Smooth muscle cell (in vitro differentiated cells): ENCODE measurements around the gene IAH1. TPM values are rescaled to one million over a fixed set of nuclear protein-coding genes. Genes with fewer than 3 reads are reported as not detected.

Experiments used
- DNase-seq: peaks from one replicate; lab custom pipeline; 2025; ENCODE audit not compliant: unreplicated experiment; lab: John Stamatoyannopoulos, UW
- H2AFZ ChIP-seq: fragments of 200-600 bp; sonication (generic); 2 replicates; pipeline ENCODE4 v1.6.0; 2016; ENCODE audit warnings: antibody characterized with exemption, low read depth, mild to moderate bottlenecking
- H3F3A ChIP-seq: fragments of 200-600 bp; sonication (generic); 2 replicates; pipeline ENCODE4 v1.6.0; 2017; ENCODE audit warnings: antibody characterized with exemption, low read depth
- H3K27ac ChIP-seq: fragments of 200-600 bp; sonication (generic); 2 replicates; pipeline ENCODE4 v1.5.1; 2016; ENCODE audit warnings: low read depth, mild to moderate bottlenecking
- H3K27me3 ChIP-seq: fragments of 200-600 bp; sonication (generic); 2 replicates; pipeline ENCODE4 v1.6.1; 2016; ENCODE audit warnings: low read depth, mild to moderate bottlenecking
- H3K36me3 ChIP-seq: fragments of 200-600 bp; sonication (generic); 2 replicates; pipeline ENCODE4 v1.5.1; 2016; ENCODE audit warnings: low read depth
- H3K4me1 ChIP-seq: fragments of 200-600 bp; sonication (generic); 2 replicates; pipeline ENCODE4 v1.5.1; 2016; ENCODE audit warnings: low read depth
- H3K4me2 ChIP-seq: fragments of 200-600 bp; sonication (generic); 2 replicates; pipeline ENCODE4 v1.6.0; 2016; ENCODE audit warnings: mild to moderate bottlenecking
- H3K4me3 ChIP-seq: fragments of 200-600 bp; sonication (generic); 2 replicates; pipeline ENCODE4 v1.5.1; 2016; ENCODE audit warnings: mild to moderate bottlenecking
- H3K79me2 ChIP-seq: fragments of 200-600 bp; sonication (generic); 2 replicates; pipeline ENCODE4 v1.6.0; 2016; ENCODE audit warnings: low read depth, mild to moderate bottlenecking
- H3K9ac ChIP-seq: fragments of 200-600 bp; sonication (generic); 2 replicates; pipeline ENCODE4 v1.6.0; 2016; ENCODE audit warnings: low read depth
- H3K9me3 ChIP-seq: fragments of 200-600 bp; sonication (generic); replicated peaks from 2 replicates; pipeline ENCODE4 v1.5.1; 2016; ENCODE audit warnings: low read depth
- H4K20me1 ChIP-seq: fragments of 200-600 bp; sonication (generic); 2 replicates; pipeline ENCODE4 v1.6.0; 2016; ENCODE audit warnings: low read depth
- CTCF ChIP-seq: fragments of 200-600 bp; sonication (generic); IDR thresholded peaks from 2 replicates; pipeline ENCODE4 v1.5.1; 2017; ENCODE audit warnings: borderline replicate concordance, mild to moderate bottlenecking, antibody characterized with exemption; ENCODE audit not compliant: insufficient read depth, poor library complexity, severe bottlenecking
- WGBS: methylation state at CpG from one replicate; pipeline ENCODE4 v1.1.7; 2016; ENCODE audit warnings: low lambda C conversion rate; 5-methylcytosine and 5-hydroxymethylcytosine counted together
- polyA plus RNA-seq: library from polyadenylated mRNA; unstranded; fragments of >200 nt; fragmentation: Nextera tagmentation; extraction: Ambion mirVana; gene quantifications from 2 replicates; pipeline ENCODE4 v1.2.1, GENCODE V29; 2016
- total RNA-seq: library from RNA; depleted of rRNA; stranded (reverse); fragments of >200 nt; gene quantifications from 2 replicates; pipeline ENCODE4 v1.2.3, GENCODE V29; 2014

IAH1 gene
- total and polyA plus RNA-seq, 2 experiments from 2014 or later, result 40.8 to 73.7 TPM

GRCh38 chr2:9465170-9465569, 9.2 kb upstream of the IAH1 start:
- H3K9ac ChIP-seq, result no peak overlapping the region
- H3K4me3 ChIP-seq, result no peak overlapping the region
- no peaks in the 10 kb centered on the region for H3K4me1 ChIP-seq
- TF ChIP-seq CTCF, result no peak
- no peaks in the 10 kb centered on the region for H3K9me3 ChIP-seq
- no peak overlapping the region for H2AFZ ChIP-seq
- no peaks in the 10 kb centered on the region for H3K79me2 ChIP-seq
- no peak overlapping the region for H3K4me2 ChIP-seq
- 81% methylated on average over 7 of the region's 7 CpGs for WGBS
- no peak overlapping the region for H3K27ac ChIP-seq
- no peaks in the 10 kb centered on the region for H4K20me1 ChIP-seq
- H3K36me3 ChIP-seq, result no peaks in the 10 kb centered on the region
- no peaks in the 10 kb centered on the region for H3F3A ChIP-seq
- DNase-seq, result no peak
- H3K27me3 ChIP-seq, result no peaks in the 10 kb centered on the region

GRCh38 chr2:9466147-9466683, 8.1 kb upstream of the IAH1 start:
- no peaks in the 10 kb centered on the region for H4K20me1 ChIP-seq
- no peaks in the 10 kb centered on the region for H3K36me3 ChIP-seq
- 87% methylated on average over 21 of the region's 46 CpGs for WGBS
- no peak overlapping the region for H3K9ac ChIP-seq
- no peak overlapping the region for H3K4me2 ChIP-seq
- H3F3A ChIP-seq, result no peaks in the 10 kb centered on the region
- no peaks in the 10 kb centered on the region for H3K27me3 ChIP-seq
- no peak for DNase-seq
- no peaks in the 10 kb centered on the region for H3K4me1 ChIP-seq
- no peak overlapping the region for H3K27ac ChIP-seq
- no peak overlapping the region for H3K4me3 ChIP-seq
- no peaks in the 10 kb centered on the region for H3K9me3 ChIP-seq
- no peak for TF ChIP-seq CTCF
- H2AFZ ChIP-seq, result no peak overlapping the region
- H3K79me2 ChIP-seq, result no peaks in the 10 kb centered on the region

GRCh38 chr2:9467687-9468086, 6.7 kb upstream of the IAH1 start:
- H3K27me3 ChIP-seq, result no peaks in the 10 kb centered on the region
- no peaks in the 10 kb centered on the region for H3K79me2 ChIP-seq
- no peak overlapping the region for H3K9ac ChIP-seq
- H4K20me1 ChIP-seq, result no peaks in the 10 kb centered on the region
- TF ChIP-seq CTCF, result no peak
- H3K27ac ChIP-seq, result no peak overlapping the region
- H3F3A ChIP-seq, result peaks cover 4% of the 10 kb centered on the region
- no peak overlapping the region for H3K4me3 ChIP-seq
- H3K4me2 ChIP-seq, result no peak overlapping the region
- DNase-seq, result no peak
- 96% methylated on average over 10 of the region's 10 CpGs for WGBS
- H3K4me1 ChIP-seq, result no peaks in the 10 kb centered on the region
- H3K36me3 ChIP-seq, result no peaks in the 10 kb centered on the region
- no peaks in the 10 kb centered on the region for H3K9me3 ChIP-seq
- no peak overlapping the region for H2AFZ ChIP-seq

- Histone ChIP-seq H3K27ac (no peak overlapping the region), H3K4me2 (no peak overlapping the region), H3K27me3 (no peaks in the 10 kb centered on the region), H4K20me1 (peaks cover 3% of the 10 kb centered on the region), H3K9ac (no peak overlapping the region), H2AFZ (no peak overlapping the region), H3K4me1 (no peaks in the 10 kb centered on the region), H3K79me2 (peaks cover 7% of the 10 kb centered on the region), H3K36me3 (no peaks in the 10 kb centered on the region), H3F3A (peaks cover 14% of the 10 kb centered on the region), H3K9me3 (no peaks in the 10 kb centered on the region), H3K4me3 (no peak overlapping the region)
- TF ChIP-seq CTCF, result no peak
- no peak for DNase-seq
- WGBS, result 94% methylated on average over 5 of the region's 5 CpGs
These were observed 3.1 kb upstream of the IAH1 start for GRCh38 chr2:9471206-9471605.
